B cell (primary cell): ENCODE results near the gene ALX1. TPM values are rescaled to one million over a fixed set of nuclear protein-coding genes. Genes with fewer than 3 reads are reported as not detected.

Experiments
- ATAC-seq: fragments of 200-7000 bp; cut with Tn5 transposase; one replicate; pipeline ENCODE4 v1.10.0; 2021; ENCODE audit warnings: low read depth, mild to moderate bottlenecking, moderate number of reproducible peaks, moderate library complexity
- CTCF ChIA-PET: fragments of 350-600 bp; sonication (Branson Sonifier 250); formaldehyde crosslinking; loops from one replicate; lab custom pipeline; 2021; ENCODE audit warnings: antibody characterized with exemption, inconsistent platforms; lab: Charles Lee
- POLR2A ChIA-PET: fragments of 350-600 bp; sonication (Branson Sonifier 250); formaldehyde crosslinking; loops from one replicate; lab custom pipeline; 2021; ENCODE audit warnings: antibody characterized with exemption; lab: Charles Lee
- DNase-seq: peaks from one replicate; pipeline ENCODE4 v3.0.0; 2013
- H2AFZ ChIP-seq: 2 replicates; pipeline ENCODE4 v1.6.1; 2012; ENCODE audit warnings: mild to moderate bottlenecking, low read depth, low read length; ENCODE audit not compliant: insufficient read depth, poor library complexity, severe bottlenecking
- H3K27ac ChIP-seq, 2 donors: 1 replicate in 1 of 2; 2 replicates in 1 of 2; pipeline ENCODE4 v1.5.1; 2012 to 2013; ENCODE audit warnings: low read length in 2 of 2, mild to moderate bottlenecking in 2 of 2, moderate library complexity in 1 of 2
- H3K27me3 ChIP-seq, 4 experiments: fragments of 200-600 bp in 1 of 4; sonication (generic) in 1 of 4; replicated peaks in 1 of 4; 1 replicate in 2 of 4; 2 replicates in 2 of 4; pipeline versions ENCODE4 v1.6.1 to v1.7.0; 2013 to 2016; ENCODE audit warnings: low read length in 3 of 4, mild to moderate bottlenecking in 2 of 4, mixed read lengths in 1 of 4, moderate library complexity in 1 of 4; ENCODE audit not compliant: insufficient read depth in 4 of 4, control insufficient read depth in 3 of 4; ENCODE audit errors: control extremely low read depth in 1 of 4
- H3K36me3 ChIP-seq, 2 experiments: replicated peaks in 1 of 2; 1 replicate in 1 of 2; 2 replicates in 1 of 2; pipeline versions ENCODE4 v1.6.1 to v1.7.1; 2013; ENCODE audit warnings: low read length in 1 of 2; ENCODE audit not compliant: insufficient read depth in 2 of 2, control insufficient read depth in 1 of 2; ENCODE audit errors: control extremely low read depth in 1 of 2, extremely low read depth in 1 of 2
- H3K4me1 ChIP-seq, 2 donors: fragments of 200-600 bp in 1 of 2; sonication (generic) in 1 of 2; 1 replicate in 1 of 2; 2 replicates in 1 of 2; pipeline versions ENCODE4 v1.5.1 to v1.6.1; 2013 to 2017; ENCODE audit warnings: low read length in 2 of 2; ENCODE audit not compliant: control insufficient read depth in 2 of 2, insufficient read depth in 2 of 2
- H3K4me2 ChIP-seq: replicated peaks from 2 replicates; pipeline ENCODE3; 2012; ENCODE audit warnings: mild to moderate bottlenecking, low read depth, low read length; ENCODE audit not compliant: poor library complexity, severe bottlenecking
- H3K4me3 ChIP-seq, 5 experiments: fragments of 200-600 bp in 1 of 5; sonication (generic) in 1 of 5; 1 replicate in 3 of 5; 2 replicates in 2 of 5; pipeline versions ENCODE4 v1.5.1 to v1.7.0; 2011 to 2016; ENCODE audit warnings: low read length in 4 of 5, mild to moderate bottlenecking in 4 of 5, low read depth in 2 of 5, control low read depth in 1 of 5, moderate library complexity in 1 of 5; ENCODE audit not compliant: insufficient read depth in 1 of 5; ENCODE audit errors: control extremely low read depth in 1 of 5, extremely low read depth in 1 of 5
- H3K79me2 ChIP-seq: fragments of 200-600 bp; sonication (generic); one replicate; pipeline ENCODE4 v1.6.0; 2016; ENCODE audit warnings: low read length; ENCODE audit not compliant: control insufficient read depth, insufficient read depth
- H3K9ac ChIP-seq: fragments of 200-600 bp; sonication (generic); 2 replicates; pipeline ENCODE4 v1.6.1; 2017; ENCODE audit warnings: mild to moderate bottlenecking, low read length, moderate library complexity
- H3K9me3 ChIP-seq, 3 donors: one replicate each; pipeline versions ENCODE4 v1.6.1 to v1.7.1; 2013; ENCODE audit warnings: low read length in 2 of 3; ENCODE audit not compliant: control insufficient read depth in 2 of 3, insufficient read depth in 1 of 3; ENCODE audit errors: control extremely low read depth in 1 of 3
- H4K20me1 ChIP-seq: 2 replicates; pipeline ENCODE4 v1.6.0; 2012; ENCODE audit warnings: mild to moderate bottlenecking, low read length; ENCODE audit not compliant: insufficient read depth, control insufficient read depth, poor library complexity, severe bottlenecking
- H3K27ac Mint-ChIP-seq: one replicate; pipeline ENCODE4 v1.8.0; 2021; ENCODE audit warnings: mixed read lengths
- H3K27me3 Mint-ChIP-seq: one replicate; pipeline ENCODE4 v1.8.0; 2021; ENCODE audit warnings: mixed read lengths
- H3K4me1 Mint-ChIP-seq: one replicate; pipeline ENCODE4 v1.8.0; 2021; ENCODE audit warnings: mixed read lengths
- H3K4me3 Mint-ChIP-seq: one replicate; pipeline ENCODE4 v1.8.0; 2021; ENCODE audit warnings: mixed read lengths
- H3K9me3 Mint-ChIP-seq: one replicate; pipeline ENCODE4 v1.8.0; 2022; ENCODE audit warnings: mixed read lengths; ENCODE audit not compliant: insufficient read depth
- CTCF ChIP-seq: fragments of 200-600 bp; IDR thresholded peaks from one replicate; pipeline ENCODE4 v1.8.0; 2022; ENCODE audit warnings: antibody characterized with exemption, mild to moderate bottlenecking
- EZH2 ChIP-seq: IDR thresholded peaks from 2 replicates; pipeline ENCODE4 v1.6.1; 2012; ENCODE audit warnings: borderline replicate concordance, low read depth, mild to moderate bottlenecking, moderate library complexity, low read length; ENCODE audit not compliant: insufficient read depth, poor library complexity, severe bottlenecking
- WGBS: methylation state at CpG from one replicate; pipeline ENCODE4 v1.1.5; 2013; ENCODE audit warnings: missing lambda C conversion rate; ENCODE audit not compliant: insufficient coverage; 5-methylcytosine and 5-hydroxymethylcytosine counted together
- intact Hi-C: fragments of 100-400 bp; cut with micrococcal nuclease; formaldehyde crosslinking; loops from one replicate; pipeline ENCODE4 v1.10.0; 2022
- polyA plus RNA-seq: library from polyadenylated mRNA; depleted of rRNA; stranded (reverse); fragments of >200 nt; gene quantifications from 2 replicates; pipeline ENCODE4 v1.2.3, GENCODE V29; 2012
- total RNA-seq, 2 donors: library from RNA; stranded (reverse); fragments of 120-200 nt in 1 of 2; gene quantifications; 1 replicate in 1 of 2; 2 replicates in 1 of 2; pipeline versions ENCODE4 v1.2.3 to v1.2.4, GENCODE V29; 2013 to 2022

The ALX1 gene
- total and polyA plus RNA-seq, 2 donors (not counting 1 experiment from before 2014, with no cell fraction given): not detected

GRCh38 chr12:85257671-85258070 lies 22.3 kb upstream of the ALX1 start:
- intact Hi-C loops: no loop called here
- ATAC-seq: no peak

GRCh38 chr12:85260447-85260846 lies 19.6 kb upstream of the ALX1 start:
- no peaks in the 10 kb centered on the region for H3K9me3 Mint-ChIP-seq
- no peak for TF ChIP-seq CTCF
- TF ChIP-seq EZH2: no peak

More at GRCh38 chr12:85257671-85258070, 22.3 kb upstream of the ALX1 start:
- Histone ChIP-seq H3K9me3 (no peaks in the 10 kb centered on the region), H3K36me3 (no peaks in the 10 kb centered on the region), H3K27me3 (no peaks in the 10 kb centered on the region), H3K79me2 (no peaks in the 10 kb centered on the region), H2AFZ (no peak overlapping the region), H3K4me1 (no peaks in the 10 kb centered on the region), H3K9ac (no peak overlapping the region), H3K4me2 (no peak overlapping the region), H4K20me1 (no peaks in the 10 kb centered on the region), H3K4me3 (no peak overlapping the region), H3K27ac (no peak overlapping the region)
- WGBS: no CpG with 5 or more reads among the region's 1 CpG
- TF ChIP-seq CTCF (no peak), EZH2 (no peak)
- H3K27me3 Mint-ChIP-seq: no peaks in the 10 kb centered on the region
- POLR2A ChIA-PET: no interaction called here
- no peaks in the 10 kb centered on the region for H3K9me3 Mint-ChIP-seq
- H3K4me3 Mint-ChIP-seq: no peak overlapping the region
- no peak overlapping the region for H3K27ac Mint-ChIP-seq
- CTCF ChIA-PET: no interaction called here
- no peak for DNase-seq
- no peaks in the 10 kb centered on the region for H3K4me1 Mint-ChIP-seq

More at GRCh38 chr12:85260447-85260846, 19.6 kb upstream of the ALX1 start:
- Mint-ChIP-seq H3K4me1 (no peaks in the 10 kb centered on the region), H3K27ac (no peak overlapping the region), H3K27me3 (no peaks in the 10 kb centered on the region), H3K4me3 (no peak overlapping the region)
- Histone ChIP-seq H3K4me2 (no peak overlapping the region), H3K36me3 (no peaks in the 10 kb centered on the region), H3K79me2 (no peaks in the 10 kb centered on the region), H3K27me3 (no peaks in the 10 kb centered on the region), H3K4me1 (no peaks in the 10 kb centered on the region), H3K9me3 (no peaks in the 10 kb centered on the region), H2AFZ (no peak overlapping the region), H3K4me3 (no peak overlapping the region), H3K9ac (no peak overlapping the region), H3K27ac (no peak overlapping the region), H4K20me1 (no peaks in the 10 kb centered on the region)
- ATAC-seq: no peak
- ChIA-PET POLR2A (no interaction called here), CTCF (no interaction called here)
- intact Hi-C loops: no loop called here
- no CpG with 5 or more reads among the region's 2 CpGs for WGBS
- no peak for DNase-seq
